NCI-H1105 treated with DMSO at 0.1 percent for 48 hours (cell line): ENCODE data around the gene RASL12.
"Not testable (repeated sequence)": the region's sequence is repeated elsewhere in the genome, so short reads cannot be mapped to it uniquely, and the experiment has no call there.

Experiments
- DNase-seq: peaks from one replicate; lab custom pipeline; 2025; lab: John Stamatoyannopoulos, UW

RASL12 gene

GRCh38 chr15:65067645-65068402 is at the start of gene RASL12:
Gene RASL12, minus strand, starts transcription at chr15:65067991. Its CDS starts 156 bp downstream, at chr15:65067835.
- DNase-seq = no peak

- DNase-seq = peak; percentile 88
These were observed 47.8 kb upstream of the RASL12 start for GRCh38 chr15:65115542-65115941.

- peak; percentile 22 for DNase-seq
These were observed 47.3 kb upstream of the RASL12 start, which contains the start of gene UBAP1L for GRCh38 chr15:65115086-65115485. Gene UBAP1L, minus strand, starts transcription at chr15:65115200. Its CDS starts 8,985 bp downstream, at chr15:65106215.

- DNase-seq = no peak
These were observed 43.0 kb upstream of the RASL12 start for GRCh38 chr15:65110676-65111292.

GRCh38 chr15:65106011-65106590 is 38.3 kb upstream of the RASL12 start:
- DNase-seq = no peak

GRCh38 chr15:65105038-65105437 is 37.2 kb upstream of the RASL12 start:
- DNase-seq = no peak

GRCh38 chr15:65102912-65103311 is 35.1 kb upstream of the RASL12 start:
- no peak for DNase-seq

- no peak for DNase-seq
These were observed 34.3 kb upstream of the RASL12 start for GRCh38 chr15:65101891-65102708.

- no peak for DNase-seq
These were observed 33.7 kb upstream of the RASL12 start for GRCh38 chr15:65101411-65101890.

GRCh38 chr15:65100442-65100841 is 32.7 kb upstream of the RASL12 start:
- DNase-seq = no peak

GRCh38 chr15:65099801-65100200 is 32.0 kb upstream of the RASL12 start:
- DNase-seq = not testable (repeated sequence)

GRCh38 chr15:65099336-65099735 is 31.5 kb upstream of the RASL12 start:
- DNase-seq = no peak

- no peak for DNase-seq
These were observed 30.0 kb upstream of the RASL12 start for GRCh38 chr15:65097651-65098263.

- DNase-seq = no peak
These were observed 28.9 kb upstream of the RASL12 start for GRCh38 chr15:65096481-65097385.

- DNase-seq = no peak
These were observed 27.9 kb upstream of the RASL12 start for GRCh38 chr15:65095747-65096104.

- no peak for DNase-seq
These were observed 27.4 kb upstream of the RASL12 start for GRCh38 chr15:65095011-65095746.

GRCh38 chr15:65094294-65094995 is 26.7 kb upstream of the RASL12 start:
- DNase-seq = no peak

GRCh38 chr15:65093793-65094170 is 26.0 kb upstream of the RASL12 start:
- DNase-seq = not testable (repeated sequence)
